HG03196 (cell line): ENCODE results near the gene ADAM23.

Experiments used
- ATAC-seq: cut with Tn5 transposase; IDR thresholded peaks from one replicate; pipeline ENCODE4 v1.9.1; 2021; ENCODE audit not compliant: unreplicated experiment

ADAM23 gene

GRCh38 chr2:206561962-206562361 is 118.6 kb downstream of the ADAM23 start:
- ATAC-seq, result no peak

GRCh38 chr2:206562375-206562774 is 119.0 kb downstream of the ADAM23 start:
- ATAC-seq, result no peak

- no peak for ATAC-seq
Observed at GRCh38 chr2:206563374-206563773, 120.0 kb downstream of the ADAM23 start.

GRCh38 chr2:206565666-206566065 is 122.3 kb downstream of the ADAM23 start:
- no peak for ATAC-seq

GRCh38 chr2:206569470-206569869 is 126.1 kb downstream of the ADAM23 start:
- no peak for ATAC-seq

- ATAC-seq, result no peak
Observed at GRCh38 chr2:206570199-206570598, 126.9 kb downstream of the ADAM23 start.

- ATAC-seq, result no peak
Observed at GRCh38 chr2:206572725-206573124, 129.4 kb downstream of the ADAM23 start.

- no peak for ATAC-seq
Observed at GRCh38 chr2:206573793-206574192, 130.5 kb downstream of the ADAM23 start.

- ATAC-seq, result no peak
Observed at GRCh38 chr2:206584323-206585116, 141.2 kb downstream of the ADAM23 start.

- ATAC-seq, result no peak
Observed at GRCh38 chr2:206585335-206585734, 142.0 kb downstream of the ADAM23 start.

- ATAC-seq, result no peak
Observed at GRCh38 chr2:206586609-206587008, 143.3 kb downstream of the ADAM23 start.

GRCh38 chr2:206597717-206598218 is 154.4 kb downstream of the ADAM23 start:
- no peak for ATAC-seq

GRCh38 chr2:206603243-206603642 is 159.9 kb downstream of the ADAM23 start:
- ATAC-seq, result no peak

GRCh38 chr2:206610451-206610850 is 167.1 kb downstream of the ADAM23 start:
- no peak for ATAC-seq

- ATAC-seq, result no peak
Observed at GRCh38 chr2:206611191-206611590, 167.9 kb downstream of the ADAM23 start.

- no peak for ATAC-seq
Observed at GRCh38 chr2:206611736-206612135, 168.4 kb downstream of the ADAM23 start.

- no peak for ATAC-seq
Observed at GRCh38 chr2:206614811-206615210, 171.5 kb downstream of the ADAM23 start.

- ATAC-seq, result no peak
Observed at GRCh38 chr2:206615417-206616089, 172.2 kb downstream of the ADAM23 start.

- no peak for ATAC-seq
Observed at GRCh38 chr2:206616151-206616550, 172.8 kb downstream of the ADAM23 start.

GRCh38 chr2:206619011-206619410 is 175.7 kb downstream of the ADAM23 start:
- ATAC-seq, result no peak

- no peak for ATAC-seq
Observed at GRCh38 chr2:206626108-206626507, 182.8 kb downstream of the ADAM23 start.

- ATAC-seq, result no peak
Observed at GRCh38 chr2:206627632-206628031, 184.3 kb downstream of the ADAM23 start.
